Body of pancreas (tissue), 4 donors: ENCODE results near the gene ELAPOR1. TPM values are rescaled to one million over a fixed set of nuclear protein-coding genes. Genes with fewer than 3 reads are reported as not detected.
A peak's percentile ranks its signal among the peaks of the same experiment; 100 is the strongest.

Experiments used
- ATAC-seq: fragments of 150-250 bp; one replicate; pipeline ENCODE4 v1.9.1; 2016
- DNase-seq, 4 donors: peaks; one replicate each; pipeline ENCODE4 v3.0.0-alpha.2; 2019
- H3K27ac ChIP-seq, 4 donors: fragments of 200-600 bp; sonication (generic); 1 replicate in 3 of 4; 2 replicates in 1 of 4; pipeline versions ENCODE4 v1.5.1 to v1.6.1; 2016 to 2019; ENCODE audit warnings: mild to moderate bottlenecking in 1 of 4, mixed read lengths in 1 of 4, moderate library complexity in 1 of 4
- H3K27me3 ChIP-seq, 2 donors: fragments of 200-600 bp; sonication (generic); one replicate each; pipeline ENCODE4 v1.6.0; 2016; ENCODE audit warnings: mild to moderate bottlenecking in 1 of 2
- H3K36me3 ChIP-seq, 2 donors: fragments of 200-600 bp; sonication (generic); replicated peaks in 1 of 2; 2 replicates each; pipeline ENCODE4 v1.5.1; 2016; ENCODE audit warnings: low read depth in 2 of 2; ENCODE audit not compliant: insufficient read depth in 1 of 2
- H3K4me1 ChIP-seq: fragments of 200-600 bp; sonication (generic); one replicate; pipeline ENCODE4 v1.6.0; 2016
- H3K4me3 ChIP-seq, 2 donors: fragments of 200-600 bp; sonication (generic); 1 replicate in 1 of 2; 2 replicates in 1 of 2; pipeline ENCODE4 v1.5.1; 2016 to 2019
- H3K9me3 ChIP-seq, 3 donors: fragments of 200-600 bp; sonication (generic); 1 replicate in 2 of 3; 2 replicates in 1 of 3; pipeline ENCODE4 v1.5.1; 2016
- CTCF ChIP-seq, 7 experiments: fragments of 450-650 bp in 4 of 7; fragments of 200-600 bp in 3 of 7; sonication (generic) in 3 of 7; IDR thresholded peaks; one replicate each; pipeline ENCODE4 v1.5.1; 2016 to 2019; ENCODE audit warnings: antibody characterized with exemption in 7 of 7
- POLR2A ChIP-seq, 3 donors: fragments of 450-650 bp; IDR thresholded peaks; one replicate each; pipeline ENCODE4 v1.6.1; 2016; ENCODE audit warnings: antibody characterized with exemption in 3 of 3, mild to moderate bottlenecking in 2 of 3
- WGBS, 2 donors: methylation state at CpG; one replicate each; pipeline ENCODE4 v1.1.5; 2017; 5-methylcytosine and 5-hydroxymethylcytosine counted together
- intact Hi-C: fragments of 100-400 bp; cut with DNase I; formaldehyde crosslinking; loops from one replicate; pipeline ENCODE4 v1.15.1; 2023
- total RNA-seq, 2 donors: library from RNA; depleted of rRNA; stranded (reverse); fragments of >200 nt; gene quantifications; one replicate each; pipeline ENCODE4 v1.1.0, GENCODE V29; 2016

Gene ELAPOR1
- total RNA-seq, 2 donors from 2014 or later = 84.7 to 135 TPM

DNA sequence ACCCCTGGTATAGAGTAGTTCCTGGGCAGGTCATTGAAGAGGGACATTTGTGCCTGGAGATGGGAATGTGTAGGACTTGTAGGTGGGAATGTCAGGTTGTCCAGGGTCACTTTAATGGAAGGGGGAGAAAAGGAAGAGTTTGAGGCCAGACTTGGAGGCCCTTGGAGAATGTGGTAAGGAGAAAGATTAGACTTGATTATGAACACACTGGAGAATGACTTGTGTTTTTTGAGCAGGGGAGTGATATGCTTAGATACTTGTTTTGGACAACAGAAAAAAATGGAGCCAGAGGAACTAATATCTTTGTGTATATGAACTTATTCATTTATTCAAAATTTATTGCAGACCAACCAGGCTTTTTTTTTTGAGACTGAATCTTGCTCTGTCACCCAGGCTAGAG is 17.9 kb downstream of the ELAPOR1 start:
- H3K27me3 ChIP-seq = no peaks in the 10 kb centered on the region
- no peak for DNase-seq
- TF ChIP-seq CTCF (IDR thresholded peaks at IDR 0.05) = no peak
- no peak for TF ChIP-seq POLR2A (IDR thresholded peaks at IDR 0.05)
- peaks cover 54% of the 10 kb centered on the region for H3K4me1 ChIP-seq
- H3K4me3 ChIP-seq = no peak overlapping the region
- no peaks in the 10 kb centered on the region for H3K36me3 ChIP-seq
- intact Hi-C loops = no loop called here
- ATAC-seq = no peak
- H3K9me3 ChIP-seq = no peaks in the 10 kb centered on the region
- peak overlapping the region in 2 of 4 donors; percentile 19 to 96 for H3K27ac ChIP-seq

GRCh38 chr1:109133002-109133706 is 19.2 kb downstream of the ELAPOR1 start:
- TF ChIP-seq POLR2A (IDR thresholded peaks at IDR 0.05) = no peak
- TF ChIP-seq CTCF (IDR thresholded peaks at IDR 0.05) = no peak
- intact Hi-C loops = no loop called here
- H3K4me1 ChIP-seq = peaks cover 65% of the 10 kb centered on the region
- 41 to 49% methylated on average over 4 of the region's 4 CpGs for WGBS, 2 donors
- no peaks in the 10 kb centered on the region for H3K9me3 ChIP-seq
- peak overlapping the region; percentile 85 to 97 (median 96) for H3K27ac ChIP-seq
- DNase-seq = no peak
- no peak for ATAC-seq
- H3K4me3 ChIP-seq = no peak overlapping the region
- no peaks in the 10 kb centered on the region for H3K36me3 ChIP-seq
- H3K27me3 ChIP-seq = no peaks in the 10 kb centered on the region

DNA sequence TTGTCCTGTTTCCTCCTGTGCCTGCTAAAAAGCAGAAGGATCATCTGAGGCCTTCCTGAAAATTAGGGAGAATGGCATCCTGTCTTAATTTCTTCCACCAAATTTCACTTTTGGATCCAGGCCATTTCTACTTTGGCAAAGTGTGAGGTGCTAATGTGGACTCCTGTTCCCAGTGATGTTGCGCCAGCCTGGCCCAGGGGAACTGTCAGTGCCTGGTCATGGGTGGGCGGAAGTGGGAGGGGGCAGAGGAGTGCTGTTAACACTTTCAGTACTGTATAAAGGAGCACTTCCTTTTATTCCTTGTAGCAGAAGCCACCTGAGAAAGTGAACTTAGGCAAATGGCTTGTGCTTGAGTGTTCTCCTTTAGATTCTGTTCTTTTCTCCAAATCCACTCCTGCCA is 19.9 kb downstream of the ELAPOR1 start:
- Histone ChIP-seq H3K36me3 (no peaks in the 10 kb centered on the region), H3K27me3 (no peaks in the 10 kb centered on the region), H3K9me3 (no peaks in the 10 kb centered on the region), H3K27ac (peak overlapping the region; percentile 85 to 97 (median 96)), H3K4me1 (peaks cover 71% of the 10 kb centered on the region), H3K4me3 (no peak overlapping the region)
- intact Hi-C loops = no loop called here
- ATAC-seq (peak; percentile 34), DNase-seq (peak; percentile 54 to 80 (median 72))
- WGBS, 2 donors = 5 to 15% methylated on average over 2 of the region's 2 CpGs
- TF ChIP-seq CTCF (IDR thresholded peaks at IDR 0.05) = no peak
- no peak for TF ChIP-seq POLR2A (IDR thresholded peaks at IDR 0.05)

DNA sequence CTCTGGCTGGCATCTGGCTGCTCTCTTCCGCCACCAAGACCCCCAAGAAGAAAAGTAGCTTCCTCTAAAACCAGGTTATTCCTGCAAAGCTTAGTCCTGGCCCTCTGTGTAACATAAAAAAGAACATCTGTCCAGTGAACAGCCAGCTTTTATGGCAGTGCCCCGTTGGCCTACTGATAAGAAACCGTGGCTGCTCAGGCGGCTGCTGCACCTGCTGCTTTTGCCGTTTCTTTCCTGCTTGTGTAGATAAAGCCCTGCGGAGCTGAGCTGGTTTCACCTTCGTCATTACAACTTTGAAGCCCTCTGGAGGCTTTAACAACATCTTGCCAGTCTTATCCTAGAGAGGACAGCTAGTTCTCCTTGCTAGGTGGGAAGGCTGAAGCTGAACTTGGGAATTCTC is 20.5 kb downstream of the ELAPOR1 start:
- no peak overlapping the region for H3K4me3 ChIP-seq
- H3K27me3 ChIP-seq = no peaks in the 10 kb centered on the region
- peak; percentile 87 for ATAC-seq
- intact Hi-C loops = no loop called here
- no peaks in the 10 kb centered on the region for H3K9me3 ChIP-seq
- 10 to 13% methylated on average over 7 of the region's 7 CpGs for WGBS, 2 donors
- no peaks in the 10 kb centered on the region for H3K36me3 ChIP-seq
- H3K4me1 ChIP-seq = peaks cover 76% of the 10 kb centered on the region
- H3K27ac ChIP-seq = peak overlapping the region; percentile 85 to 97 (median 96)
- DNase-seq = peak; percentile 85 to 95 (median 90)
- TF ChIP-seq CTCF (IDR thresholded peaks at IDR 0.05) (no peak), POLR2A (IDR thresholded peaks at IDR 0.05) (peak in 2 of 3 donors; percentile 60 to 67)

GRCh38 chr1:109135940-109136339 is 22.0 kb downstream of the ELAPOR1 start:
- intact Hi-C loops = no loop called here
- H3K36me3 ChIP-seq = no peaks in the 10 kb centered on the region
- TF ChIP-seq CTCF (IDR thresholded peaks at IDR 0.05) (no peak), POLR2A (IDR thresholded peaks at IDR 0.05) (no peak)
- 57 to 64% methylated on average over 3 of the region's 3 CpGs for WGBS, 2 donors
- no peaks in the 10 kb centered on the region for H3K27me3 ChIP-seq
- H3K27ac ChIP-seq = peak overlapping the region; percentile 42 to 97 (median 96)
- no peak for DNase-seq
- no peaks in the 10 kb centered on the region for H3K9me3 ChIP-seq
- ATAC-seq = no peak
- H3K4me3 ChIP-seq = no peak overlapping the region
- H3K4me1 ChIP-seq = peaks cover 85% of the 10 kb centered on the region
